NAMALWA (cell line): Measurements from ENCODE around the gene SVEP1.
"Not testable (repeated sequence)": the region's sequence is repeated elsewhere in the genome, so short reads cannot be mapped to it uniquely, and the experiment has no call there.

ENCODE experiments used
- DNase-seq: peaks from one replicate; pipeline ENCODE4 v3.0.0-alpha.2; 2015; ENCODE audit warnings: low spot score

Gene SVEP1

DNA sequence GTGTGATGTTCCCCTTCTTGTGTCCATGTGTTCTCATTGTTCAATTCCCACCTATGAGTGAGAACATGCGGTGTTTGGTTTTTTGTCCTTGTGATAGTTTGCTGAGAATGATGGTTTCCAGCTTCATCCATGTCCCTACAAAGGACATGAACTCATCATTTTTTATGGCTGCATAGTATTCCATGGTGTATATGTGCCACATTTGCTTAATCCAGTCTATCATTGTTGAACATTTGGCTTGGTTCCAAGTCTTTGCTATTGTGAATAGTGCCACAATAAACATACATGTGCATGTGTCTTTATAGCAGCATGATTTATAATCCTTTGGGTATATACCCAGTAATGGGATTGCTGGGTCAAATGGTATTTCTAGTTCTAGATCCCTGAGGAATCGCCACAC lies 220.5 kb downstream of the SVEP1 start:
- DNase-seq, result not testable (repeated sequence)

DNA sequence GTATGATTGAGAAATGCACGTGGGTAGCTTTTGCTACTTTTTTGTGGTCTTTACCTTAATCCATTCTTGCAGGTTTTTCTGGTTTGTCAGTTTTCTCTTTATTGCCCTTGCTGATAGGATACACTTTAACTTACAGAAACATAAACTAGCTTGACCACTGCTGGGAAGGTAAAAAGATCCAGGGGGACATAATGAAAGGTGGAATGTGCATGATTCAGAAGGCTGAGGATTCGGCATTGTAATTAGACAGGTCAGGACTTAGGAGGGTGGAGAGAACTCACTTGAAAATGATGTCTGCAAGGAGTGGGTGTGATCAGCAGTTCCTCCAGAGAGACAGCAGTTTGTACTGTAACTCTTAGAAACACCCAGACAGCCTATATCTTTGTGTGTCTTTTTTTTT lies 222.0 kb downstream of the SVEP1 start:
- DNase-seq, result no peak

GRCh38 chr9:110356639-110357395 lies 222.7 kb downstream of the SVEP1 start:
- no peak for DNase-seq

- no peak for DNase-seq
Measured at GRCh38 chr9:110355911-110356310, 223.6 kb downstream of the SVEP1 start.

- no peak for DNase-seq
Measured at GRCh38 chr9:110351009-110351467, 228.5 kb downstream of the SVEP1 start.

DNA sequence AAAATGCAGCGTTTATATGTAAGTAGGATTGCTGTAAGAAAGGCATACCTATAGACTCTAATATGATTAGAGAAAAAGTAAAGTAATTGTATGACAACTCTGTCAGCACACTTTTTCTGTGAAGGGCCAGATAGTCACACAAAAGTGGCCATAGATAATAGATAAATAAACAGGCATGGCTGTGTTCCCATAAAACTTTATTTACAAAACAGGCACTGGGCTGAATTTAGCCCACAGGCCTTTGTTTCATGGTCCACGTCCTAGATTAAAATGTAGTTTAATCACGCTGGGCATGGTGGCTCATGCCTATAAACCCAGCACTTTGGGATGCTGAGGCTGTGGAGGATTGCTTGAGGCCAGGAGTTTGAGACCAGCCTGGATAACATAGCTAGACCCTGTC lies 233.2 kb downstream of the SVEP1 start:
- DNase-seq, result no peak

DNA sequence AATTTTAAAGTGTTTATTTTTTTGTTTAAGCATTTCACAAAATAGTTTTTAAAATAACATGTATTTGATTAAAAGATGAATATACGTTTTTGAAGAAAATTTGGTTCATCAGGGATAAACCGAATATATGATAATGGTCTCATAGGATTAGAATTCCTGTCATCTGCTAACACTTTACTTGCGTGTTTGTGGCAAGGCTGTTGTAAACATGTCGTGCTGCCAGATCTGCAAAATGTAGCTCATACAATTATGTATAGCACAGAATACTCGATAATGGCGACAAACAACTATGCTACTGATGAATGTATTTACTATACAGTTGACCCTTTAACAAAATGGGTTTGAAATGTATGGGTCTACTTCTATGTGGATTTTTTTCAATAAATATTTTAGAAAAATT lies 234.7 kb downstream of the SVEP1 start:
- DNase-seq, result no peak

DNA sequence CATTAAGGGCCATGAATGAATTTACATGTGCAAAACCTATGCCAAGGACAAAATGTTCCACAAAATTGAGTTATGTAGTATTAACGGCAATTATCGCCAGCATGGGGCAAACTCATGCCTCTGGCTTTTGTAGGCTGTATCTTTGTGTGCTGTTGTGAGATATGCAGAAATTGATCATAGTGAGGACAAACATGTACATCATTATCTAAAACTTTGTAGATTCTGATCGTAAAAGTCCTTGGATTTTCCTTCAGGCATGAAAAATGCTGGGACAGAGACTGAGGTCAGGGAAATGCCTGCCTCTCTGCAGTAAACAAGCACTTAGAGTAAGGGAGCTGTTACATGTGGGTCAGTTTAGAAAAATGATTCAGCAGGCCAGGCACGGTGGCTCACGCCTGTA lies 236.0 kb downstream of the SVEP1 start:
- no peak for DNase-seq

- DNase-seq, result peak; percentile 30
Measured at GRCh38 chr9:110340306-110340705, 239.2 kb downstream of the SVEP1 start.

- DNase-seq, result no peak
Measured at GRCh38 chr9:110338143-110338542, 241.4 kb downstream of the SVEP1 start.

DNA sequence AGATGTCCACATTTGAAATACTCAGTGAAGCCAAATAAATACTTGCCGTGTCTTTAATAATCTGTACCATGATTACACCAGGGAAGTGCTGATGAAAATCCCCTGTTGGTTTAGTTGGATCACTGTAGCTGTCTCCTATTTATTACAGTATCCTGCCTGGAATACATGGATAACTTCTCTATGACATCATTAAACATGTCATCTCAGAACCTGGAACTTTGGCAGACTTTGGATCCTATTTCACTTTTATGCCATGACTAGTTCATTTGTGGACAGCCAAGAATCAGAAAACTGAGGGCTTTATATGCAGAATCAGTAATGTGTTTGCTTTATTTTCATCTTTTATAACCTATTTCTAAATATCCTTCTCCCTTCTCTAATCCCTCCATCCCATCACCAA lies 241.8 kb downstream of the SVEP1 start, which contains the start of gene TXNDC8:
TSS of gene TXNDC8 (minus strand) at position 137 of the 400 bp plus-strand sequence.
- DNase-seq, result no peak

DNA sequence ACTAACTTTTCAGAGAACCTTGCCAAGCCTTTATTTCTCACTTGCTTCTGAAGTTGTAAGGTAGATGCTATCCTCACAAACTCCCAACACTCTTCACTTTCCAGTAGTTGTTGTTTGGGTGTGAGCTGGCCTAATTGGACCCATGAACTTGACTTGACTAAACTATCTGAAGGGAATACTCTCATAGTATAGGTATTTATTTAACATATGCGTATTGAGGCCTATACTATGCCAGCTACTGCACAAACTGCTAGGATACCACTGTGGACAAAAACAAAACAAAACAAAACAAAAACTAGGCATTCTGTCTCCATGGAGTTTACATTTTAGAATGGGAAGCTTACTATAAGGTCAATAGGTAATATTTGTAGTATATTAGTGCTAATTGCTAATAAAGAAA lies 243.2 kb downstream of the SVEP1 start:
- no peak for DNase-seq

DNA sequence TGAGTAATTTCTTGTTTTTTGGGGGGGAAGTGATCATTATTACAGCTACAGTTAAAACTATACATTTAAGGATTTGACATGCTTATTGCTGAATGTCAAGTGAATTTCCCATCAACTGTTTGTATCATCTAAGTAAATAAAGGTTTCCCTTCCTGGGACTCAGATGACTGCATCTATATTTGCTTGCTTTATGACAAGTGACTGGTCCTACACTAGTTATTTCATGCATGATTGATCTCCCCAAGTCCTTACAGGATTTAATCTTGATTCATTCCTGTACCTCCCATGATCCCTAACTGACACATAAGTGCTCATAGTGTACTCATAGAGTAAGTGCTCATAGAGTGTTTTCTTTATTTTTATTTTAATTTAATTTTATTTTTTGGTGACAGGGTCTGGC lies 244.7 kb downstream of the SVEP1 start:
- no peak for DNase-seq

DNA sequence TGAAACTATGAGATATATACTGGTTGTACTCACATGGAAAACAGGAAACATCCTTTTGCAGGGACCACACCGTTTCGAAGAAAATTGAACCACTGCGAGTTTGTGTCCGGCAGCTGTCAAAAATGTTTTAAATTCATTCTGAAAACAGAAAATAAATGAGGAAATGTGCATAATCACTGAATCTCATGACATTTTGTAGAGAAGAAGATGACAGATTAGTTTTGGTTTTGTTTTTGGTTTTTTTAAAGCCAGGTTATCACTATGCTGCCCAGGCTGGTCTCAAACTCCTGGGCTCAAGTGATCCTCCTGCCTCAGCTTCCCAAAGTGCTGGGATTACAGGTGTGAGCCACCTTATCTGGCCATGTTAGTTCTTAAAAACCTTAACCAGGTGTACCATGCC lies 245.4 kb downstream of the SVEP1 start:
- DNase-seq, result no peak

- DNase-seq, result no peak
Measured at GRCh38 chr9:110332766-110333165, 246.8 kb downstream of the SVEP1 start.

GRCh38 chr9:110330484-110331105 lies 248.9 kb downstream of the SVEP1 start:
- DNase-seq, result no peak

DNA sequence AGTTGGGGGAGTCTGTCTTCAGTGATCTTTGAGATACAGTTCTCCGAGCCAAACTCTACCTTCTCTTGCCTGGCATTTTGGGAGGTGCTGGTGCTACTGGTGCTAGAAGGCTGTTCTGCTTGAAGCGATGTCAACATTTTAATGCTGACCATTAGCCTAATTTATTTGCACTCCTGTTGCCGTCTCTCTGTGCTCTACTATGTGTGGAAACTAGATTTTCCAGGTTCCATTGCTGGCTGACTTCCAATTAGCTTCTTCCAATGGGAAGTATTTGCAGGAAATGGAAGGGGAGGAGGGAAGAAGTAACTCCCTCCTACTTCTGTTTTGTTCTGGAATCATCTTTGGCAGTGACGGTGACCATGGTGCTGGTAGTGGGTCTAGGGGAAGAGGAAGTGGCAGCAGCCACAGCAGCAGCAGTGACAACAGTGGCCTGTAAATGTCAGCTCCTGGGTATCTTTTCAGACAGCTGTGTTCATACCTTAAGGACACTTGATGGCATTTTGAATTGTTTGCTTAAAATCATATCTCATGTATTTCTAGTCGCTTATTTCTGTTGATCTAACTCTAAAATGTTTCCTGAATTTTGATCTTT lies 249.8 kb downstream of the SVEP1 start:
- no peak for DNase-seq

- DNase-seq, result no peak
Measured at GRCh38 chr9:110328763-110329162, 250.8 kb downstream of the SVEP1 start.

DNA sequence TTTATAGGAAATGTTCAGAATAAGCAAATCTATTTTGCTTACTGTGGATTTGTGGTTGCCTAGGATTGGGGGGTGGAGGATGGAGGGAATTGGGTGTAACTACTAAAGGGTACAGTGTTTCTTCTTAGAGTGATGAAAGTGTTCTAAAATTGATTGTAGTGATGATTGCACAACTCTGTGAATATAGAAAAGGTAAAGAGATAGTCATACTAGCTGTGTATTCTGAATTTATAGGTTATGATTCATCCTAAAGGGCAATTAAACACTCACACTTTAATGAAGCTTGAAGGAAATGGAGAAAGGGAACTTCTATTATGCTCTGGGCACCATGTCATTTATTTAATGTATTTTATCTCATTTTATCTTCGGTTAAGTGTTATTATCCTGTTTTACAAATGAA lies 251.8 kb downstream of the SVEP1 start:
- no peak for DNase-seq

GRCh38 chr9:110323818-110324217 lies 255.7 kb downstream of the SVEP1 start:
- DNase-seq, result no peak

GRCh38 chr9:110320651-110321445 lies 258.7 kb downstream of the SVEP1 start:
- DNase-seq, result no peak

DNA sequence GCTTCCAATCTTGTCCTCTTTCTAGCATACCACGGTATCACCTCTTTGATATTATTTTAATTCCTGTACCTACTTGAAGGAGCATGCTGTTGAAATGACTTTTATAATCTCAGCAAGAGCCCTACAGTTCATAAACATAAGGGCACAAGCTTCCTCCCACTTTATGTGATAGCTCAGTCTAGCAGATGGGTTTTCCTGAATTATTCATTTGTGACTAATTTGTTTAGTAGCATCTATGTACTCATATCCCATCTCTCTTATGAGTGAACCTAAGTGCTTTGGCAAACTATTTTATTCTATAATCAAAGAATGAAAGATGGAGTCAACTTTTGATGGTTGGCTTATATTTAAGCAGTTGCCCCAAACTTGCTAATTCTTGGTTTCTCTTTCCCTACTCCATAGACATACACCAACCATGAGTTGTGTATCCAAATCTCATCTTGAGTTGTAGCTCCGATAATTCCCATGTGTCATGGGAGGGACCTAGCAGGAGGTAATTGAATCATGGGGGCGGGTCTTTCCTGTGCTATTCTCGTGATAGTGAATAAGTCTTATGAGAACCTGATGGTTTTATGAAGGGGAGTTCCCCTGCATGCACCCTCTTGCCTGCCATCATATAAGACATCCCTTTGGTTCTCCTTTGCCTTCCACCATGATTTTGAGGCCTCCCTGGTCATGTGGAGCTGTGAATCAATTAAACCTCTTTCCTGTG lies 259.6 kb downstream of the SVEP1 start:
- DNase-seq, result no peak
